ENCODE measurements around the gene STPG2.

Gene STPG2

DNA sequence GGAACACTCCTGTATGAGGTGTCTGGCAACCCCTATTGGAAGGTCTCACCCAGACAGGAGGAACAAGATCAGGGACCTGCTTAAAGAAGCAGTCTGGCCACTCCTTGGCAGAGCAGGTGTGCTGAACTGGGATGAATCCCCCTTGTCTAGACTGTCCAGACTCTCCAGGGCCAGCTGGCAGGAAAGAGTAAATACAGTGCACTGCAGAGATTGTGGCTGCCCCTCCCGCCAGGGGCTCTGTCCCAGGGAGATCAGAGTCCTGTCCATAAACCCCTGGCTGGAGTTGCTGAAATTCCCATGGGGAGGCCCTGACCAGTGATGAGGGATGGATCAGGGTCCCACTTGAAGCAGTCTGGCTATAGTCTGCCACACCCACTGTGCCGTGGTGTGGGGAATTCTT lies 17.7 kb downstream of the STPG2 start:
- TF ChIP-seq, protein P1, sequence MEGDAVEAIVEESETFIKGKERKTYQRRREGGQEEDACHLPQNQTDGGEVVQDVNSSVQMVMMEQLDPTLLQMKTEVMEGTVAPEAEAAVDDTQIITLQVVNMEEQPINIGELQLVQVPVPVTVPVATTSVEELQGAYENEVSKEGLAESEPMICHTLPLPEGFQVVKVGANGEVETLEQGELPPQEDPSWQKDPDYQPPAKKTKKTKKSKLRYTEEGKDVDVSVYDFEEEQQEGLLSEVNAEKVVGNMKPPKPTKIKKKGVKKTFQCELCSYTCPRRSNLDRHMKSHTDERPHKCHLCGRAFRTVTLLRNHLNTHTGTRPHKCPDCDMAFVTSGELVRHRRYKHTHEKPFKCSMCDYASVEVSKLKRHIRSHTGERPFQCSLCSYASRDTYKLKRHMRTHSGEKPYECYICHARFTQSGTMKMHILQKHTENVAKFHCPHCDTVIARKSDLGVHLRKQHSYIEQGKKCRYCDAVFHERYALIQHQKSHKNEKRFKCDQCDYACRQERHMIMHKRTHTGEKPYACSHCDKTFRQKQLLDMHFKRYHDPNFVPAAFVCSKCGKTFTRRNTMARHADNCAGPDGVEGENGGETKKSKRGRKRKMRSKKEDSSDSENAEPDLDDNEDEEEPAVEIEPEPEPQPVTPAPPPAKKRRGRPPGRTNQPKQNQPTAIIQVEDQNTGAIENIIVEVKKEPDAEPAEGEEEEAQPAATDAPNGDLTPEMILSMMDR (IDR thresholded peaks at IDR 0.05; ENCODE audit: control insufficient read depth, extremely low read depth, insufficient read depth) = no peak

GRCh38 chr4:98117363-98117762 lies 25.9 kb downstream of the STPG2 start:
- no peak for DNase-seq (ENCODE audit: low read depth)
- TF ChIP-seq, protein P1 (IDR thresholded peaks at IDR 0.05; ENCODE audit: control insufficient read depth, extremely low read depth, insufficient read depth) = no peak
- no peak overlapping the region for H3K4me3 ChIP-seq (ENCODE audit: low read depth, low read length)

More for the DNA sequence above, 17.7 kb downstream of the STPG2 start:
- no peak overlapping the region for H3K4me3 ChIP-seq (ENCODE audit: low read depth, low read length)
- DNase-seq (ENCODE audit: low read depth) = no peak

DNA sequence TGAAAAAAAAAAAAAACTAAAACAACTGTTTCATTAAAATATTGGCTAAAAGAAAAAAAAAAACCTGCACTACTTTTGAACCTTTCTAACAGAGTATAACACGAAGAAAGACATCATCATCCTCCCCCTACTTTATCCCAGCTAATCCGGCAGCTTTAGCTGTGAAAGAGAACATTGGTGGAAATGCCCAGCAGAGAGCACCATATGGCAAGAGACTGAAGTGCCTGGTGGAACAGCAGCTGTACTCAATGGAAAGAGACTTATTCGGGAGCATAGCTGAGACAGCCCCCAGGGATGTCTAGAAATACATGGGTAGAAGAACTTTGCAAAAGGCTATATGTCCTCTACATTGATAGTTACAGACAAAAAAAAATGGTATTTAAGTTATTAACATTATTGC lies 30.3 kb downstream of the STPG2 start:
- TF ChIP-seq, protein P1 (IDR thresholded peaks at IDR 0.05; ENCODE audit: control insufficient read depth, extremely low read depth, insufficient read depth) = peak; percentile 72
- H3K4me3 ChIP-seq (ENCODE audit: low read depth, low read length) = no peak overlapping the region
- DNase-seq (ENCODE audit: low read depth) = peak; percentile 7

GRCh38 chr4:98110929-98111328 lies 32.3 kb downstream of the STPG2 start:
- DNase-seq (ENCODE audit: low read depth) = no peak
- no peak overlapping the region for H3K4me3 ChIP-seq (ENCODE audit: low read depth, low read length)
- TF ChIP-seq, protein P1 (IDR thresholded peaks at IDR 0.05; ENCODE audit: control insufficient read depth, extremely low read depth, insufficient read depth) = no peak

DNA sequence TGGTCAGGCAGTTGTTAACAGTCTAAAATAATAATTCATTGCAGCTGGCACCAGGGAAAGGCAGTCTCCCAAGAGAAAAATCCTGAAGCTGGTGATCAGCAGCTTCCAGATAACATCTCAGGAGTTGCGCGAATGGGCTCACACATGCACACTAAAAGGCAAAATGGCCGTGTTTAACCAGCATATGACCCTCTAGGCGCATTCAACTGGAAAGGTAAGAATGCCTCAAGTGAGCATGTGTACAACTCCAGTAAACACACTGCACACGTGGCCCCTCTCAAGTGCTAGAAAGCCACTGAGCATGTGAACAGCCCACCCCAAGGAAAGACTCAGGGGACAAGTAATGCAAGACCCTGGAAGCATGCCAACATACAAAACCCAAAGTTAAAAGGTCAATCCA lies 33.1 kb downstream of the STPG2 start:
- H3K4me3 ChIP-seq (ENCODE audit: low read depth, low read length) = no peak overlapping the region
- TF ChIP-seq, protein P1 (IDR thresholded peaks at IDR 0.05; ENCODE audit: control insufficient read depth, extremely low read depth, insufficient read depth) = no peak
- no peak for DNase-seq (ENCODE audit: low read depth)

- no peak for DNase-seq (ENCODE audit: low read depth)
- TF ChIP-seq, protein P1 (IDR thresholded peaks at IDR 0.05; ENCODE audit: control insufficient read depth, extremely low read depth, insufficient read depth) = no peak
- no peak overlapping the region for H3K4me3 ChIP-seq (ENCODE audit: low read depth, low read length)
Measured at GRCh38 chr4:98102660-98103059, 40.6 kb downstream of the STPG2 start.

- DNase-seq (ENCODE audit: low read depth) = no peak
- TF ChIP-seq, protein P1 (IDR thresholded peaks at IDR 0.05; ENCODE audit: control insufficient read depth, extremely low read depth, insufficient read depth) = no peak
- no peak overlapping the region for H3K4me3 ChIP-seq (ENCODE audit: low read depth, low read length)
Measured at GRCh38 chr4:98101988-98102387, 41.3 kb downstream of the STPG2 start.

All from LNCaP clone FGC (cell line).